Aorta (tissue), 5 donors: Measurements from ENCODE around the gene FREM2. TPM values are rescaled to one million over a fixed set of nuclear protein-coding genes. Genes with fewer than 3 reads are reported as not detected.

Experiments used
- ATAC-seq: fragments of 200-7000 bp; cut with Tn5 transposase; one replicate; pipeline ENCODE4 v1.9.1; 2022; ENCODE audit warnings: moderate library complexity; ENCODE audit not compliant: low FRiP score
- DNase-seq, 2 donors: peaks; one replicate each; pipeline ENCODE4 v3.0.0-alpha.2; 2020
- H3K27ac ChIP-seq, 2 donors: one replicate each; pipeline ENCODE4 v1.5.1; 2013; ENCODE audit warnings: low read length in 2 of 2, mild to moderate bottlenecking in 2 of 2, moderate library complexity in 2 of 2, control low read depth in 1 of 2, inconsistent platforms in 1 of 2, low read depth in 1 of 2
- H3K27me3 ChIP-seq, 2 donors: one replicate each; pipeline ENCODE4 v1.6.1; 2013; ENCODE audit warnings: control low read depth in 1 of 2, low read length in 1 of 2, mild to moderate bottlenecking in 1 of 2, moderate library complexity in 1 of 2; ENCODE audit not compliant: insufficient read depth in 2 of 2, control insufficient read depth in 1 of 2
- H3K36me3 ChIP-seq, 2 donors: one replicate each; pipeline ENCODE4 v1.6.1; 2013; ENCODE audit warnings: control low read depth in 1 of 2, low read length in 1 of 2, mild to moderate bottlenecking in 1 of 2; ENCODE audit not compliant: insufficient read depth in 2 of 2, control insufficient read depth in 1 of 2
- H3K4me1 ChIP-seq, 2 donors: one replicate each; pipeline ENCODE4 v1.6.1; 2013; ENCODE audit warnings: low read length in 2 of 2, control low read depth in 1 of 2, mild to moderate bottlenecking in 1 of 2, moderate library complexity in 1 of 2; ENCODE audit not compliant: insufficient read depth in 2 of 2, control insufficient read depth in 1 of 2
- H3K4me3 ChIP-seq, 2 donors: one replicate each; pipeline ENCODE4 v1.5.1; 2013; ENCODE audit warnings: low read length in 2 of 2, control low read depth in 1 of 2, mild to moderate bottlenecking in 1 of 2
- H3K9me3 ChIP-seq: one replicate; pipeline ENCODE4 v1.6.1; 2013; ENCODE audit warnings: mild to moderate bottlenecking, low read length; ENCODE audit not compliant: control insufficient read depth
- WGBS, 2 donors: extraction: QIAGEN DNeasy Blood & Tissue Kit; methylation state at CpG; one replicate each; pipeline ENCODE4 v1.1.7; 2013; 5-methylcytosine and 5-hydroxymethylcytosine counted together
- intact Hi-C, 2 donors: fragments of 100-400 bp; cut with DNase I; formaldehyde crosslinking; loops; one replicate each; pipeline versions ENCODE4 v1.14.2 to v1.15.0; 2022
- polyA plus RNA-seq, 2 donors: library from polyadenylated mRNA; stranded (reverse); fragments of 200-250 nt; gene quantifications; one replicate each; pipeline ENCODE4 v1.2.3, GENCODE V29; 2013
- total RNA-seq, 2 donors: library from RNA; stranded (reverse); fragmentation: NEBNext Ultra II Directional; extraction: Animal tissue kit (Norgen Biotek cat#: 25700); gene quantifications; one replicate each; pipeline ENCODE4 v1.2.1, GENCODE V29; 2021
- donor health status: healthy with polysubstance abuse.
- donor health status: Bipolar disorder and iron deficiency.
- donor health status: DM: no; HTN: no; CAD: no.
- donor health status: DM: no; HTN: no; CAD: no.
- donor health status: DM: yes; HTN: yes; CAD: no.

FREM2 gene
- total and polyA plus RNA-seq, 4 donors = 0.16 to 0.18 TPM; not detected in 2

DNA sequence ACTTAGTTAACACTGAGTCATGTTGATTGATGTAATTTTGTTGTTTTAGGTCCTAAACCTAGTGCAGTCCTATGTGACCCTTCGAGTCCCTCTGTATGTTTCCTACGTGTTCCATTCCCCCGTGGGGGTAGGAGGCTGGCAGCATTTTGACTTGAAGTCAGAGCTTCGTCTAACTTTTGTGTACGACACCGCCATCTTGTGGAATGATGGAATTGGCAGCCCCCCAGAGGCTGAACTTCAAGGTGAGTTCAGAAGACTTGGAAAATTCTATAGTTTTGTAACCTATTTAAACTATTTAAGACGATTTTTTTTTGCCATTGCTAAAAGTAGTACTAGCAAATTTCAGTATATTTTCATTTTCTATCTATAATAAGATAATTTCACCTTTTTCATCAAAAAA is 185.8 kb downstream of the FREM2 start:
- DNase-seq (no peak), ATAC-seq (no peak)
- H3K36me3 ChIP-seq = no peaks in the 10 kb centered on the region
- WGBS, 2 donors = 9 to 13% methylated on average over 7 of the region's 7 CpGs
- H3K9me3 ChIP-seq = no peaks in the 10 kb centered on the region
- H3K27ac ChIP-seq = no peak overlapping the region
- H3K4me1 ChIP-seq = no peaks in the 10 kb centered on the region
- no peaks in the 10 kb centered on the region for H3K27me3 ChIP-seq
- intact Hi-C loops = no loop called here
- no peak overlapping the region for H3K4me3 ChIP-seq

- no peak for DNase-seq
- H3K4me1 ChIP-seq = no peaks in the 10 kb centered on the region
- WGBS, 2 donors = 69 to 72% methylated on average over 1 of the region's 1 CpG
- no peak for ATAC-seq
- no peaks in the 10 kb centered on the region for H3K9me3 ChIP-seq
- H3K27ac ChIP-seq = no peak overlapping the region
- intact Hi-C loops = no loop called here
- H3K4me3 ChIP-seq = no peak overlapping the region
- no peaks in the 10 kb centered on the region for H3K27me3 ChIP-seq
- H3K36me3 ChIP-seq = no peaks in the 10 kb centered on the region
Observed at GRCh38 chr13:38875186-38875875, 188.5 kb downstream of the FREM2 start.

DNA sequence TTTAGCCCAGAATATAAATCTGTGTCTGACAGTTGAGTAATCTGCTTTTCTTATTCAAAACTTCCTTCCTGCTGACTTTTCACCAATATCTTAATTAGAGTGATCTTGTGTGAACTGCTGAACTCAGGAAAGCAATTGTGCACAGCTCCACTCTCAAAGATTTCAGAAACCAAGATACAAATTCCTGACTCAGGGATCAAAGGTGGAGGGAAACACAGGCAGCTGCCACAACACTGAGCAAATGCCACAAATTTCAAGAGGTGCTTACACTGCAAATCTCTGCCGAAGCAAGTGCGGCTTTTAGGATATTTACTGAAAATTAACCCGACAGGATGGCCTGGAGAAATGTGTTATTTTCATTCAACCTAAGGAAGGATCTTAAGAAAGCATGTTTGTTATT is 192.4 kb downstream of the FREM2 start:
- intact Hi-C loops = no loop called here
- no peaks in the 10 kb centered on the region for H3K9me3 ChIP-seq
- no peaks in the 10 kb centered on the region for H3K36me3 ChIP-seq
- no peak for ATAC-seq
- H3K27me3 ChIP-seq = no peaks in the 10 kb centered on the region
- no peak overlapping the region for H3K27ac ChIP-seq
- H3K4me1 ChIP-seq = no peaks in the 10 kb centered on the region
- H3K4me3 ChIP-seq = no peak overlapping the region
- DNase-seq = no peak
- 26 to 40% methylated on average over 3 of the region's 3 CpGs for WGBS, 2 donors

GRCh38 chr13:38879786-38880185 is 192.9 kb downstream of the FREM2 start:
- no peak for ATAC-seq
- no peaks in the 10 kb centered on the region for H3K36me3 ChIP-seq
- no peak overlapping the region for H3K4me3 ChIP-seq
- H3K9me3 ChIP-seq = no peaks in the 10 kb centered on the region
- H3K27ac ChIP-seq = no peak overlapping the region
- H3K27me3 ChIP-seq = no peaks in the 10 kb centered on the region
- intact Hi-C loops = no loop called here
- no peak for DNase-seq
- H3K4me1 ChIP-seq = no peaks in the 10 kb centered on the region

DNA sequence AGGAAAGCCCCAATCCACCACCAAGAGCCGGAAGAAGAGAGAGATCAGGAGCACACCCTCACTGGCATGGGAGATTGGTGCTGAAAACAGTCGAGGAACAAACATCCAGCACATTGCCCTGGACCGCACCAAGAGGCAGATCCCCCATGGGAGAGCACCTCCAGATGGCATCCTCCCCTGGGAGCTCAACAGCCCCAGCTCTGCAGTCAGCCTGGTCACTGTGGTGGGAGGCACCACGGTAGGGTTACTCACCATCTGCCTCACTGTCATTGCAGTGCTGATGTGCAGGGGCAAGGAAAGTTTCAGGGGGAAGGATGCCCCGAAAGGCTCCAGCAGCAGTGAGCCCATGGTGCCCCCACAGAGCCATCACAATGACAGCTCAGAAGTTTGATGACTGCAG is 193.5 kb downstream of the FREM2 start:
- Histone ChIP-seq H3K27ac (no peak overlapping the region), H3K27me3 (no peaks in the 10 kb centered on the region), H3K4me1 (no peaks in the 10 kb centered on the region), H3K4me3 (no peak overlapping the region), H3K9me3 (no peaks in the 10 kb centered on the region), H3K36me3 (no peaks in the 10 kb centered on the region)
- intact Hi-C loops = no loop called here
- DNase-seq (no peak), ATAC-seq (no peak)
- WGBS, 2 donors = 87 to 90% methylated on average over 5 of the region's 5 CpGs

DNA sequence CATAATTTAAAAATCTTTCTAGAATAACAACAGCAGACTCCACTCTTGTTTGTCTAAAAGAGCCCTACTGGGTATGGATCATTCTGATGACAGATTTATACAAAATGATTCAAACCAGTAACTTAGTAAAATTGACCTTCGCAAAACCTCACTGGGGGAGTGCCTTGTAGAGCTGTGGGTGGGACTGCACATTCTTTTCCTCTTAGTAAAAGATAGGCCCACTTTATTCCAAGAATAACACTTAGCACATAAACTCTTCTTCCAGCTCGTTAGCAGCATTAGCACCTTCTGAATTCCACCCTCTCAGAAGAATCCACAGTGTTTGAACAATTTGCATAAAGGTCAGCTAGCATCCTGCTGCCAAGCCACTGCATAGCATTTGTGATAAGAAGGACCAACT is 196.9 kb downstream of the FREM2 start:
- ATAC-seq (no peak), DNase-seq (no peak)
- H3K27me3 ChIP-seq = no peaks in the 10 kb centered on the region
- H3K4me3 ChIP-seq = no peak overlapping the region
- WGBS, 2 donors = 5 to 12% methylated on average over 2 of the region's 2 CpGs
- H3K9me3 ChIP-seq = no peaks in the 10 kb centered on the region
- H3K4me1 ChIP-seq = no peaks in the 10 kb centered on the region
- no peaks in the 10 kb centered on the region for H3K36me3 ChIP-seq
- H3K27ac ChIP-seq = no peak overlapping the region
- intact Hi-C loops = no loop called here

- no peaks in the 10 kb centered on the region for H3K36me3 ChIP-seq
- no peaks in the 10 kb centered on the region for H3K9me3 ChIP-seq
- intact Hi-C loops = no loop called here
- DNase-seq (no peak), ATAC-seq (no peak)
- no peaks in the 10 kb centered on the region for H3K27me3 ChIP-seq
- no peaks in the 10 kb centered on the region for H3K4me1 ChIP-seq
- no peak overlapping the region for H3K4me3 ChIP-seq
- H3K27ac ChIP-seq = no peak overlapping the region
- whole genome bisulfite sequencing, 2 donors = 66 to 75% methylated on average over 4 of the region's 4 CpGs
Observed at GRCh38 chr13:38888309-38888708, 201.4 kb downstream of the FREM2 start.

- Histone ChIP-seq H3K27ac (no peak overlapping the region), H3K9me3 (peaks cover 2% of the 10 kb centered on the region), H3K4me3 (no peak overlapping the region), H3K4me1 (no peaks in the 10 kb centered on the region), H3K36me3 (no peaks in the 10 kb centered on the region), H3K27me3 (no peaks in the 10 kb centered on the region)
- ATAC-seq (no peak), DNase-seq (no peak)
- WGBS, 2 donors = 93 to 100% methylated on average over 1 of the region's 1 CpG
- intact Hi-C loops = no loop called here
Observed at GRCh38 chr13:38895075-38895474, 208.2 kb downstream of the FREM2 start.

DNA sequence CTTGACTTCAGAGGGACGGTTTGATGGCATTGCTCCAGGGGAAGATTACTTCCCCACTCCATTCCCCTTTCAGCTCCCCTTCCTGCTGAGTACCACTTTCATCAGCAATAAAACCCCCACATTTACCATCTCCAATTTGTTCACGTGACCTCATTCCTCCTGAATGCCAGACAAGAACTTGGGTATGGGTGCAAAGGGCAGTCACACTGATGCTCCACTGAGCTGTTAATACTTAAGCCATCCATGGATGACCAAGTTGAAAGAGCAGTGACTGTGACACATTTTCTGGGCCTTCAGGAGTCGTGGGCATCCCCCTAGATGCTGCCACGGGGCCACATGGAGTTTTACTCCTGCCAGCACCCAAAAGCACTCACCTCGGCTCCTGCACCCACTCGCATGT is 210.6 kb downstream of the FREM2 start:
- no peaks in the 10 kb centered on the region for H3K36me3 ChIP-seq
- no peak for DNase-seq
- no peaks in the 10 kb centered on the region for H3K4me1 ChIP-seq
- no peaks in the 10 kb centered on the region for H3K27me3 ChIP-seq
- no peak for ATAC-seq
- intact Hi-C loops = no loop called here
- no peak overlapping the region for H3K27ac ChIP-seq
- H3K4me3 ChIP-seq = no peak overlapping the region
- 84% methylated on average over 6 of the region's 6 CpGs for WGBS, 2 donors
- H3K9me3 ChIP-seq = peaks cover 3% of the 10 kb centered on the region
